ENCODE data around the gene CKAP2L. TPM values are rescaled to one million over a fixed set of nuclear protein-coding genes. Genes with fewer than 3 reads are reported as not detected.
A peak's percentile ranks its signal among the peaks of the same experiment; 100 is the strongest.

The CKAP2L gene
- total RNA-seq, 1 donor from 2014 or later = 6.3 TPM

DNA sequence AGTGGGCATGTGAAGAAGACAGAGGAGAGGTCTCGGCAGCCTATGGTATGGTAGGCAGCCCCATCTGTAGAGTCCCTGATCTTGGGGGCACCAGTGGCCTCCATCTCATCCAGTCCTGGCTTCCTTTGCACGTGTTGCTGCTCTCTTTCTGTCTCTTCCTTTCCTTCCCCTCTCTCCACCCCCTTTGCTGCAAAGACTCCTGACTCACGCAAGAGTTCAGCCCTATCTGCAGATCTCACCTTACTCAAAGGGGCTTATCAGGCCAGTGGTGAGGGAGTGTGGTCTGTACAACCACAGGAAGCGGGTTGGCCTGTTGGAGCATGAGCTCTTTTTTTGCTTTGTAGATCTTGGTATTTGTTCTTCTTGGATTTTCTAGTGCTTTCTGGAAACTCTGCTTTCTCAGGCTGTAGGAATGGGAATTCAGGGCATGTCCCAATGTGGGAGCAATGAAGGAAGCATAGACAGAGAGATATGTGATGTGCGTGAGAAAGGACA lies 58.2 kb downstream of the CKAP2L start:
- no peaks in the 10 kb centered on the region for H3K36me3 Mint-ChIP-seq (ENCODE audit: unreplicated experiment)
- no peak overlapping the region for H3K4me3 Mint-ChIP-seq (ENCODE audit: unreplicated experiment)
- DNase-seq (ENCODE audit: extremely low spot score, unreplicated experiment) = peak; percentile 40

DNA sequence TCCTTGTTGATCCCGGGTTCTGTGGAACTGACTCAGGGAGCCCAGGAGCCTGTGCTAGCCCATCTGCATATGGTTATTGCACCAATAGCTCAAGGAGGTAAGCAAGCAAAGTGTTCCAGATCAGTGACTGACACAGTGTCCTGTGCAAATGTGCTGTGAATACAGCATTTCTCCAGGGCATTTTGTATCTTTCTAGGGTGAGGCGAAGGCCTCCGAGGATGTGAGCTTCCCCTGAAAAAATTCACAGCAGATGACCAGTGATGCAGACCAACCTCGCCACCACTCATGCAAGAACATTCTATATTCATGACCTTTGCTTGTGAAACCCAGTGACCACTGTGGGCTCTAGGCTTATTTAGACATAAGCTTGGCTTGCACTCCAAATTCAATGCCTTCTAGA lies 58.8 kb downstream of the CKAP2L start:
- no peak for DNase-seq (ENCODE audit: extremely low spot score, unreplicated experiment)
- Mint-ChIP-seq H3K4me1 (ENCODE audit: unreplicated experiment) (no peaks in the 10 kb centered on the region), H3K9me3 (ENCODE audit: unreplicated experiment) (no peaks in the 10 kb centered on the region), H3K4me3 (ENCODE audit: unreplicated experiment) (no peak overlapping the region), H3K27ac (ENCODE audit: unreplicated experiment) (no peak overlapping the region), H3K27me3 (ENCODE audit: unreplicated experiment) (peaks cover 42% of the 10 kb centered on the region), H3K36me3 (ENCODE audit: unreplicated experiment) (no peaks in the 10 kb centered on the region)
- TF ChIP-seq, protein P1, sequence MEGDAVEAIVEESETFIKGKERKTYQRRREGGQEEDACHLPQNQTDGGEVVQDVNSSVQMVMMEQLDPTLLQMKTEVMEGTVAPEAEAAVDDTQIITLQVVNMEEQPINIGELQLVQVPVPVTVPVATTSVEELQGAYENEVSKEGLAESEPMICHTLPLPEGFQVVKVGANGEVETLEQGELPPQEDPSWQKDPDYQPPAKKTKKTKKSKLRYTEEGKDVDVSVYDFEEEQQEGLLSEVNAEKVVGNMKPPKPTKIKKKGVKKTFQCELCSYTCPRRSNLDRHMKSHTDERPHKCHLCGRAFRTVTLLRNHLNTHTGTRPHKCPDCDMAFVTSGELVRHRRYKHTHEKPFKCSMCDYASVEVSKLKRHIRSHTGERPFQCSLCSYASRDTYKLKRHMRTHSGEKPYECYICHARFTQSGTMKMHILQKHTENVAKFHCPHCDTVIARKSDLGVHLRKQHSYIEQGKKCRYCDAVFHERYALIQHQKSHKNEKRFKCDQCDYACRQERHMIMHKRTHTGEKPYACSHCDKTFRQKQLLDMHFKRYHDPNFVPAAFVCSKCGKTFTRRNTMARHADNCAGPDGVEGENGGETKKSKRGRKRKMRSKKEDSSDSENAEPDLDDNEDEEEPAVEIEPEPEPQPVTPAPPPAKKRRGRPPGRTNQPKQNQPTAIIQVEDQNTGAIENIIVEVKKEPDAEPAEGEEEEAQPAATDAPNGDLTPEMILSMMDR (IDR thresholded peaks at IDR 0.05) = no peak

More for the DNA sequence above, 58.2 kb downstream of the CKAP2L start:
- Mint-ChIP-seq H3K27ac (ENCODE audit: unreplicated experiment) (no peak overlapping the region), H3K9me3 (ENCODE audit: unreplicated experiment) (no peaks in the 10 kb centered on the region), H3K27me3 (ENCODE audit: unreplicated experiment) (peaks cover 39% of the 10 kb centered on the region), H3K4me1 (ENCODE audit: unreplicated experiment) (no peaks in the 10 kb centered on the region)
- TF ChIP-seq, protein P1 (IDR thresholded peaks at IDR 0.05) = no peak

DNA sequence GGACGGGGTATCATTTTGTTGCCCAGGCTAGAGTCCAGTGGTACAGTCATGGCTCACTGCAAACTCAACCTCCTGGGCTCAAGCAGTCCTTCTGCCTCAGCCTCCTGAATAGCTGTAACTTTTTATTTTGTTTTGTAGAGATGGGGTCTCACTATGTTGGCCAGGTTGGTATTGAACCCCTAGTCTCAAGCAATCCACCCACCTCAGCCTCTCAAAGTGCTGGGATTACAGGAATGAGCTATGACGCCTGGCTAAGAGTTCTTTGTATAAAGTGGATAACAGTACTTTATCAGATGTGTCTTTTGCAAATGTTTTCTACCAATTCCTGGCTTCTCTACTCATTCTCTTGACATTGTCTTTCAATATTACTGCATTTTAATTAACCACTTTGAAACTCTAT lies 60.7 kb downstream of the CKAP2L start:
- H3K27ac Mint-ChIP-seq (ENCODE audit: unreplicated experiment) = no peak overlapping the region
- DNase-seq (ENCODE audit: extremely low spot score, unreplicated experiment) = peak; percentile 21
- H3K4me1 Mint-ChIP-seq (ENCODE audit: unreplicated experiment) = no peaks in the 10 kb centered on the region
- no peaks in the 10 kb centered on the region for H3K36me3 Mint-ChIP-seq (ENCODE audit: unreplicated experiment)
- no peaks in the 10 kb centered on the region for H3K9me3 Mint-ChIP-seq (ENCODE audit: unreplicated experiment)
- TF ChIP-seq, protein P1 (IDR thresholded peaks at IDR 0.05) = no peak
- H3K27me3 Mint-ChIP-seq (ENCODE audit: unreplicated experiment) = peaks cover 44% of the 10 kb centered on the region
- H3K4me3 Mint-ChIP-seq (ENCODE audit: unreplicated experiment) = no peak overlapping the region

DNA sequence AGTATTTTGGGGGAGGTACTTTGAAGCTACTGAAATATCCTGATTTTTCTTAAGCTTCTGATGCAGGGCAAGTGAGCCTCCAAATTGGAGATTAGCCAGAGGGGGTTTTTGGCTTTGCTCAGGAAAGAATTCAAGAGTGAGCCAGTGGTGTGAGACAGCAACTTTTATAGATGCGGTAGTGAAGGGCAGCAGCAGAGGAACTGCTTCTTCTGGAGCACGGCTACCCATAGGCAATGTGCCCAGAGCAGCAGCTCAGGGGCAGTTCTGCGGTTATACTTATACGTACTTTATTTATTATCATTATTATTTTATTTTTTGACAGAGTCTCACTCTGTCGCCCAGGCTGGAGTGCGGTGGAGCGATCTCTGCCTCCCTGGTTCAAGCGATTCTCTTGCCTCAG lies 63.4 kb downstream of the CKAP2L start:
- no peaks in the 10 kb centered on the region for H3K9me3 Mint-ChIP-seq (ENCODE audit: unreplicated experiment)
- no peak overlapping the region for H3K27ac Mint-ChIP-seq (ENCODE audit: unreplicated experiment)
- no peaks in the 10 kb centered on the region for H3K36me3 Mint-ChIP-seq (ENCODE audit: unreplicated experiment)
- H3K4me3 Mint-ChIP-seq (ENCODE audit: unreplicated experiment) = no peak overlapping the region
- DNase-seq (ENCODE audit: extremely low spot score, unreplicated experiment) = peak; percentile 32
- no peaks in the 10 kb centered on the region for H3K4me1 Mint-ChIP-seq (ENCODE audit: unreplicated experiment)
- H3K27me3 Mint-ChIP-seq (ENCODE audit: unreplicated experiment) = peaks cover 25% of the 10 kb centered on the region
- TF ChIP-seq, protein P1 (IDR thresholded peaks at IDR 0.05) = no peak

DNA sequence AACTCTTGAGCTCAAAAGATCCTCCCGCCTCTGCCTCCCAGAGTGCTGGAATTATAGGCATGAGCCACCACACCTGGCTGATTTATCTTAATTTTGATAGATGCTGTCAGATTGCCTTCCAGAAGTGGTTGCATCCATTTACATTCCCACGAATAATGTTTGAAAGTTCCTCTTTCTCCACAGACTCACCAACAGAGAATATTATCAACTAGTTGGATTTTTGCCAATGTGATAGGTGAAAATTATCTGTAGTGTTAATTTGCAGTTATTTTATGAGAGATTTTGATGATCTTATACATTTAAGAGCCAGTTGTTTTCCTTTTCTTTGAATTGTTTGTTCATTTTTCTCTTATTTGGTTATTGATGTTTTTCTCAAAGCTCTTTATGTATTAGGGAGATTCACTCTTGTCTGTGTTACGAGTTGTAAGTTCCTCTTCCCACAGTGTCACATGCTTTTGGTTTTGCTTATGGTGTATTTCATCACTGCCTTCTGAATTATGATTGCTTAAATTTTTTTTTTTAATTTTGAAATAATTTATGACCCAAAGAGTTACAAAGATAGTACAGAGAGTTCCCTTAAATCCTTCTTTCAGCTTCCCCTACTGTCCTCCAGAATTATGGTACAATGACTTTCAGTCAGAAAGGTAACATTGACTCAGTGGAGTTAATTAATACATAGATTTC lies 64.3 kb downstream of the CKAP2L start:
- H3K4me1 Mint-ChIP-seq (ENCODE audit: unreplicated experiment) = no peaks in the 10 kb centered on the region
- TF ChIP-seq, protein P1 (IDR thresholded peaks at IDR 0.05) = no peak
- peaks cover 16% of the 10 kb centered on the region for H3K27me3 Mint-ChIP-seq (ENCODE audit: unreplicated experiment)
- no peak for DNase-seq (ENCODE audit: extremely low spot score, unreplicated experiment)
- no peaks in the 10 kb centered on the region for H3K36me3 Mint-ChIP-seq (ENCODE audit: unreplicated experiment)
- no peak overlapping the region for H3K4me3 Mint-ChIP-seq (ENCODE audit: unreplicated experiment)
- H3K27ac Mint-ChIP-seq (ENCODE audit: unreplicated experiment) = no peak overlapping the region
- no peaks in the 10 kb centered on the region for H3K9me3 Mint-ChIP-seq (ENCODE audit: unreplicated experiment)

Measured in osteocyte (in vitro differentiated cells).